CD4-positive, alpha-beta T cell treated with Interleukin-6 at 100 ng/mL for 8 hours (primary cell): ENCODE data around the gene FAM107B.

Experiments
- DNase-seq: peaks from one replicate; pipeline ENCODE4 v3.0.0-alpha.2; 2020; ENCODE audit warnings: mixed read lengths, low spot score

FAM107B gene

GRCh38 chr10:14558025-14558424 is 216.7 kb downstream of the FAM107B start:
- DNase-seq: no peak

GRCh38 chr10:14557567-14557966 is 217.1 kb downstream of the FAM107B start:
- no peak for DNase-seq

- no peak for DNase-seq
Observed at GRCh38 chr10:14556285-14556956, 218.3 kb downstream of the FAM107B start.

- no peak for DNase-seq
Observed at GRCh38 chr10:14555807-14556206, 218.9 kb downstream of the FAM107B start.

- DNase-seq: no peak
Observed at GRCh38 chr10:14554491-14555205, 220.0 kb downstream of the FAM107B start.

- DNase-seq: no peak
Observed at GRCh38 chr10:14554091-14554490, 220.6 kb downstream of the FAM107B start.

- DNase-seq: no peak
Observed at GRCh38 chr10:14553448-14553847, 221.2 kb downstream of the FAM107B start.

- no peak for DNase-seq
Observed at GRCh38 chr10:14552015-14552414, 222.7 kb downstream of the FAM107B start.

- no peak for DNase-seq
Observed at GRCh38 chr10:14550471-14550981, 224.2 kb downstream of the FAM107B start.

- no peak for DNase-seq
Observed at GRCh38 chr10:14549496-14549895, 225.2 kb downstream of the FAM107B start.

- DNase-seq: no peak
Observed at GRCh38 chr10:14548970-14549369, 225.7 kb downstream of the FAM107B start.

- no peak for DNase-seq
Observed at GRCh38 chr10:14548474-14548873, 226.2 kb downstream of the FAM107B start.

- no peak for DNase-seq
Observed at GRCh38 chr10:14547816-14548215, 226.9 kb downstream of the FAM107B start.

GRCh38 chr10:14545827-14546226 is 228.9 kb downstream of the FAM107B start:
- DNase-seq: no peak

- DNase-seq: no peak
Observed at GRCh38 chr10:14543904-14544210, 230.8 kb downstream of the FAM107B start.

- peak; percentile 47 for DNase-seq
Observed at GRCh38 chr10:14543046-14543903, 231.4 kb downstream of the FAM107B start.

- no peak for DNase-seq
Observed at GRCh38 chr10:14541379-14541778, 233.3 kb downstream of the FAM107B start.

- no peak for DNase-seq
Observed at GRCh38 chr10:14540611-14541010, 234.1 kb downstream of the FAM107B start.

- no peak for DNase-seq
Observed at GRCh38 chr10:14540062-14540461, 234.6 kb downstream of the FAM107B start.

GRCh38 chr10:14539176-14539575 is 235.5 kb downstream of the FAM107B start:
- no peak for DNase-seq

GRCh38 chr10:14536241-14537213 is 238.2 kb downstream of the FAM107B start:
- DNase-seq: peak; percentile 22
